Spleen (tissue), 11 donors: Measurements from ENCODE around the gene STIL. TPM values are rescaled to one million over a fixed set of nuclear protein-coding genes. Genes with fewer than 3 reads are reported as not detected.
A peak's percentile ranks its signal among the peaks of the same experiment; 100 is the strongest.

ENCODE experiments used
- DNase-seq: peaks from one replicate; pipeline ENCODE4 v3.0.0-alpha.2; 2020
- H3K27ac ChIP-seq, 8 donors: fragments of 200-600 bp; sonication (generic) in 7 of 8; 1 replicate in 4 of 8; 2 replicates in 4 of 8; pipeline versions ENCODE4 v1.5.0 to v1.8.0; 2016 to 2021; ENCODE audit warnings: inconsistent platforms in 4 of 8, mild to moderate bottlenecking in 4 of 8, moderate library complexity in 1 of 8
- H3K27me3 ChIP-seq, 7 donors: fragments of 200-600 bp; sonication (generic) in 6 of 7; replicated peaks in 1 of 7; 1 replicate in 4 of 7; 2 replicates in 3 of 7; pipeline versions ENCODE4 v1.5.0 to v1.8.0; 2016 to 2021; ENCODE audit warnings: inconsistent platforms in 3 of 7, mild to moderate bottlenecking in 1 of 7
- H3K36me3 ChIP-seq, 6 donors: fragments of 200-600 bp; sonication (generic) in 5 of 6; 1 replicate in 4 of 6; 2 replicates in 2 of 6; pipeline versions ENCODE4 v1.5.0 to v1.8.0; 2016 to 2021; ENCODE audit warnings: inconsistent platforms in 2 of 6
- H3K4me1 ChIP-seq, 6 donors: fragments of 200-600 bp; sonication (generic) in 5 of 6; 1 replicate in 3 of 6; 2 replicates in 3 of 6; pipeline versions ENCODE4 v1.5.0 to v1.8.0; 2016 to 2021; ENCODE audit warnings: inconsistent platforms in 3 of 6
- H3K4me3 ChIP-seq, 8 donors: fragments of 200-600 bp; sonication (generic) in 7 of 8; 1 replicate in 4 of 8; 2 replicates in 4 of 8; pipeline versions ENCODE4 v1.5.0 to v1.8.0; 2016 to 2021; ENCODE audit warnings: inconsistent platforms in 4 of 8, mild to moderate bottlenecking in 4 of 8, moderate library complexity in 2 of 8
- H3K9me3 ChIP-seq, 8 donors: fragments of 200-600 bp; sonication (generic) in 7 of 8; 1 replicate in 4 of 8; 2 replicates in 4 of 8; pipeline versions ENCODE4 v1.5.0 to v1.8.0; 2016 to 2021; ENCODE audit warnings: inconsistent platforms in 4 of 8
- POLR2A ChIP-seq, 3 donors: fragments of 450-650 bp; IDR thresholded peaks; one replicate each; pipeline ENCODE4 v1.5.1; 2017; ENCODE audit warnings: antibody characterized with exemption in 3 of 3, mild to moderate bottlenecking in 1 of 3
- POLR2AphosphoS5 ChIP-seq, 3 donors: sonication (generic); formaldehyde crosslinking; IDR thresholded peaks; one replicate each; pipeline ENCODE4 v1.5.1; 2017; ENCODE audit warnings: antibody characterized with exemption in 3 of 3
- WGBS, 5 donors: extraction: QIAGEN DNeasy Blood & Tissue Kit in 3 of 5; methylation state at CpG; one replicate each; pipeline versions ENCODE4 v1.1.5 to v1.1.7; 2013 to 2018; 5-methylcytosine and 5-hydroxymethylcytosine counted together
- intact Hi-C: fragments of 100-400 bp; cut with DNase I; formaldehyde crosslinking; loops from one replicate; pipeline ENCODE4 v1.15.0; 2023; ENCODE audit warnings: low total_unique reads
- polyA plus RNA-seq, 3 donors: library from polyadenylated mRNA; stranded (reverse); fragments of 200-250 nt; gene quantifications; one replicate each; pipeline ENCODE4 v1.2.1, GENCODE V29; 2013
- total RNA-seq, 7 donors: library from RNA; depleted of rRNA in 3 of 7; stranded (reverse); fragments of >200 nt in 3 of 7; fragmentation: NEBNext Ultra II Directional in 4 of 7; extraction: Animal tissue kit (Norgen Biotek cat#: 25700) in 4 of 7; gene quantifications; one replicate each; pipeline versions ENCODE4 v1.1.0 to v1.2.1, GENCODE V29; 2016 to 2021
- TF ChIP-seq, protein P1 (sequence below), 11 experiments: fragments of 200-600 bp in 7 of 11; fragments of 450-650 bp in 4 of 11; sonication (generic) in 4 of 11; IDR thresholded peaks in 8 of 11; conservative IDR thresholded peaks in 3 of 11; 1 replicate in 7 of 11; 2 replicates in 4 of 11; pipeline versions ENCODE4 v1.4.0 to v1.8.0; 2016 to 2021; ENCODE audit warnings: antibody characterized with exemption in 11 of 11, inconsistent platforms in 4 of 11, mild to moderate bottlenecking in 1 of 11
- donor health status: healthy with polysubstance abuse.
- donor health status: DM: no; HTN: no; CAD: no; lungs with moderate emphysema.
- donor health status: DM: no; HTN: no; CAD: no.
- donor health status: Bipolar disorder and iron deficiency.
- donor health status: healthy.
- donor health status: DM: no; HTN: no; CAD: no.
- donor health status: DM: yes; HTN: yes; CAD: no.

Gene STIL
- total and polyA plus RNA-seq, 10 donors: 0.54 to 8.1 (median 3.4) TPM

DNA sequence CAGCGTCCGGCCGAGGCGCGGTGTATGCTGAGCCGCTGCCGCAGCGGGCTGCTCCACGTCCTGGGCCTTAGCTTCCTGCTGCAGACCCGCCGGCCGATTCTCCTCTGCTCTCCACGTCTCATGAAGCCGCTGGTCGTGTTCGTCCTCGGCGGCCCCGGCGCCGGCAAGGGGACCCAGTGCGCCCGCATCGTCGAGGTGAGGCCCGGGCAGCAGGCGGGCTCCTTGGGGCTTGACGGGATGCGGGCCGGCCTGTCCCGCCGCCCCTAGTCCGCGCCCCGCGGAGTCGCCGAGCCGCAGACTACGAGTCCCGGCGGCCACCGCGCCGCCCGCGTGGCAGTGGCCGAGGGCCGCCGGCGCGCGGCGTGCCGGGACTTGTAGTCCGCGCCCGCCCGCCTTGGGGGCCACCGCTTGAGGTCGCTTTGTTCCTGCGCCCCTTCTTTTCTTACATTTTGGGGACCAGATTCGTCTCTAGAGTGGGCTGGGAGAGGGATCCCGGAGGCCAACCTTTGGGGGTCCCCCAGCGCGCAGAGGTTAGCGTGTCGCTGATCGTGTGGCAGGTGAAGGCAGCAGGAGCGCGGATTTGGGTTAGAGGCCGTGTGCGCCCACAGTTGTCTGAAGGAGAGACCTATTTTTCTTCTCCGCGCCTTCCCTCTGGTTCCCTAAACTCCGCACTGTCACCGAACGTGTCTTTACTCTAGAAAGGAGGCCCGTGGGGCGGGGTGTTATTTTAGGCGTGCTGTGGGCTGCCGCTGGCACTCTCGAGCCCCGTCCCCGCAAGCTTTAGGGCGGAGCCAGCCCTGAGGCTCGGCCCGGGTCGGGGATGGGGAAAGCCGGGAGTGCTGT lies 20.2 kb upstream of the STIL start:
- 0 to 1% (median 0%) methylated on average over 61 to 90 of the region's 90 CpGs for WGBS, 5 donors
- Histone ChIP-seq H3K27ac (peak overlapping the region; percentile 91 to 99 (median 98)), H3K4me1 (peaks cover 21 to 60% (median 40%) of the 10 kb centered on the region in 6 donors), H3K27me3 (no peaks in the 10 kb centered on the region), H3K4me3 (peak overlapping the region; percentile 82 to 95 (median 87)), H3K36me3 (peaks cover 0 to 3% (median 0%) of the 10 kb centered on the region in 6 donors), H3K9me3 (no peaks in the 10 kb centered on the region)
- DNase-seq: peak; percentile 96
- intact Hi-C loops: no loop called here
- TF ChIP-seq, protein P1, sequence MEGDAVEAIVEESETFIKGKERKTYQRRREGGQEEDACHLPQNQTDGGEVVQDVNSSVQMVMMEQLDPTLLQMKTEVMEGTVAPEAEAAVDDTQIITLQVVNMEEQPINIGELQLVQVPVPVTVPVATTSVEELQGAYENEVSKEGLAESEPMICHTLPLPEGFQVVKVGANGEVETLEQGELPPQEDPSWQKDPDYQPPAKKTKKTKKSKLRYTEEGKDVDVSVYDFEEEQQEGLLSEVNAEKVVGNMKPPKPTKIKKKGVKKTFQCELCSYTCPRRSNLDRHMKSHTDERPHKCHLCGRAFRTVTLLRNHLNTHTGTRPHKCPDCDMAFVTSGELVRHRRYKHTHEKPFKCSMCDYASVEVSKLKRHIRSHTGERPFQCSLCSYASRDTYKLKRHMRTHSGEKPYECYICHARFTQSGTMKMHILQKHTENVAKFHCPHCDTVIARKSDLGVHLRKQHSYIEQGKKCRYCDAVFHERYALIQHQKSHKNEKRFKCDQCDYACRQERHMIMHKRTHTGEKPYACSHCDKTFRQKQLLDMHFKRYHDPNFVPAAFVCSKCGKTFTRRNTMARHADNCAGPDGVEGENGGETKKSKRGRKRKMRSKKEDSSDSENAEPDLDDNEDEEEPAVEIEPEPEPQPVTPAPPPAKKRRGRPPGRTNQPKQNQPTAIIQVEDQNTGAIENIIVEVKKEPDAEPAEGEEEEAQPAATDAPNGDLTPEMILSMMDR (IDR thresholded peaks at IDR 0.05 in 8 of 11, conservative IDR thresholded peaks at IDR 0.05 in 3 of 11): peak in 4 of 11 experiments; percentile 31 to 40 (median 36)
- peak; percentile 44 to 80 (median 73) for TF ChIP-seq POLR2AphosphoS5 (IDR thresholded peaks at IDR 0.05)
- TF ChIP-seq POLR2A (IDR thresholded peaks at IDR 0.05): no peak

DNA sequence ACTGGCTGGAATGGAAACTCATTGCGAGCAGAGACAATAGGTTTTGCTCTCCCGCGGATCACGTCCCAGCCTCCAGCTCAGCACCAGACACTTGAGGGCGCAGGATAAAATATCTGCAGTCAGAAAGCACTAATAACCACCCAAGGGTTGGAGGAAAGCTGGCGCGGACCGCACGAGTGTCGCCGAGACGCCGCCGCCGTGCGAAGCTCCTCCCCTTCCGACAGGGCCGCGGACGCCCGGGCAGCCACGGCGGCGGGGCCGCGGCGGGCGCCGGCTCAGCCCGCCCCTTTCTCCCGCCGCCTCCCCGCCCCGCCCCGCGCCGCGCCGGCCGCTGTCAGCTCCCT lies 19.6 kb upstream of the STIL start, which contains the start of gene CMPK1:
Gene CMPK1, plus strand, starts transcription at position 213 of the 344 bp plus-strand sequence. CDS start 156 bp downstream, outside the sequence.
- intact Hi-C loops: no loop called here
- no peaks in the 10 kb centered on the region for H3K27me3 ChIP-seq
- H3K27ac ChIP-seq: peak within 1 kb of the TSS; percentile 91 to 99 (median 98)
- TF ChIP-seq POLR2A (IDR thresholded peaks at IDR 0.05) (no peak), POLR2AphosphoS5 (IDR thresholded peaks at IDR 0.05) (peak in 2 of 3 donors; percentile 62 to 74)
- TF ChIP-seq, protein P1 (IDR thresholded peaks at IDR 0.05 in 8 of 11, conservative IDR thresholded peaks at IDR 0.05 in 3 of 11): peak in 1 of 11 experiments; percentile 17
- 0 to 1% (median 0%) methylated on average over 5 to 40 of the region's 40 CpGs for WGBS, 5 donors
- DNase-seq: peak; percentile 96
- H3K4me1 ChIP-seq: peaks cover 18 to 60% (median 40%) of the 10 kb centered on the region in 6 donors
- peak within 1 kb of the TSS; percentile 82 to 95 (median 87) for H3K4me3 ChIP-seq
- H3K9me3 ChIP-seq: no peaks in the 10 kb centered on the region
- H3K36me3 ChIP-seq: no peaks in the 10 kb centered on the region

DNA sequence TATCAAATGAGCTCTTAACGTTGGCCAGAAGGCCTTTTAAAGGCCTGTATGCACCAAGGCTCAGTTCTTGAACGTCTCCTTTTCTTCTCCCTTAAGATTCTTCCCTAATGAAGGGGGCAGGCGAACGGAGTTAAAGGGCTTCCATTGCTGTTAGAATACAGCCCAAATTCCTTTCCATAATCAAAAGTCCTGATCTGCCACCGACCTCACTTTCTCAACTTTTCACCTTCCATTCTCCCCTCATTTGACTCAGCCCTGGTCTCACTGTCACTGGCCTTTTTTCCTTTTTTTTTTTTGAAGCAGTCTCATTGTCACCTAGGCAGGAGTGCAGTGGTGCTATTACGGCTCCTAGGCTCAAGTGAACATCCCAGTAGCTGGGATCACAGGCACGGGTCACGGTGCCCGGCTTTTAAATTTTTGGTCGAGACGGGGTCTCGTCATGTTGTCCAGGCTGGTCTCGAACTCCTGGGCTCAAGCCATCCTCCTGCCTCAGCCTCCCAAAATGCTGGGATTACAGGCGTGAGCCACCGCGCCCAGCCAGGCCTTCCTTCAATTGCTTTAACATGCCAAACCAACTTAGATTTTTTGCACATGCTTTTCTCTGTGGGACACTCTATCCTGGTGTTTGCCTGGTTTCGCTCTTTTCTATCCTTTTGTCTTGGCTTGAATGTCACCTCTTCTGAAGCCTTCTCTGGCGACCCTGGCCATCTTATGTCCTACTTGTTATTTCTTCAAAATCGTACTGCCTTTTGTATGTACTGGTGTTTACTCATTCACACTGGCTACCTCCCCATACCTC lies 19.0 kb upstream of the STIL start:
- intact Hi-C loops: no loop called here
- Histone ChIP-seq H3K27me3 (no peaks in the 10 kb centered on the region), H3K4me1 (peaks cover 13 to 56% (median 37%) of the 10 kb centered on the region in 6 donors), H3K36me3 (no peaks in the 10 kb centered on the region), H3K9me3 (no peaks in the 10 kb centered on the region), H3K4me3 (peak overlapping the region; percentile 82 to 95 (median 87)), H3K27ac (peak overlapping the region; percentile 91 to 99 (median 98))
- 51 to 59% (median 57%) methylated on average over 19 of the region's 19 CpGs for WGBS, 5 donors
- peak; percentile 79 for DNase-seq
- TF ChIP-seq POLR2AphosphoS5 (IDR thresholded peaks at IDR 0.05): no peak
- TF ChIP-seq POLR2A (IDR thresholded peaks at IDR 0.05): no peak
- TF ChIP-seq, protein P1 (IDR thresholded peaks at IDR 0.05 in 8 of 11, conservative IDR thresholded peaks at IDR 0.05 in 3 of 11): no peak
